GM12891 (cell line): ENCODE results near the gene DNAJC11.

Experiments used
- PAX5 ChIP-seq: IDR thresholded peaks from 2 replicates; pipeline ENCODE4 v1.6.1; 2011; ENCODE audit warnings: low read length, moderate library complexity, mild to moderate bottlenecking; ENCODE audit not compliant: insufficient read depth, severe bottlenecking
- POLR2A ChIP-seq: IDR thresholded peaks from 2 replicates; pipeline ENCODE4 v1.6.1; 2011; ENCODE audit warnings: low read depth, low read length, control low read depth
- POLR2AphosphoS5 ChIP-seq: IDR thresholded peaks from 2 replicates; pipeline ENCODE4 v1.6.1; 2011; ENCODE audit warnings: low read depth, low read length, control low read depth
- SPI1 ChIP-seq: IDR thresholded peaks from 2 replicates; pipeline ENCODE4 v1.6.1; 2011; ENCODE audit warnings: low read depth, low read length, control low read depth
- TAF1 ChIP-seq: IDR thresholded peaks from 2 replicates; pipeline ENCODE4 v1.6.1; 2011; ENCODE audit warnings: low read depth, low read length, control low read depth

DNA sequence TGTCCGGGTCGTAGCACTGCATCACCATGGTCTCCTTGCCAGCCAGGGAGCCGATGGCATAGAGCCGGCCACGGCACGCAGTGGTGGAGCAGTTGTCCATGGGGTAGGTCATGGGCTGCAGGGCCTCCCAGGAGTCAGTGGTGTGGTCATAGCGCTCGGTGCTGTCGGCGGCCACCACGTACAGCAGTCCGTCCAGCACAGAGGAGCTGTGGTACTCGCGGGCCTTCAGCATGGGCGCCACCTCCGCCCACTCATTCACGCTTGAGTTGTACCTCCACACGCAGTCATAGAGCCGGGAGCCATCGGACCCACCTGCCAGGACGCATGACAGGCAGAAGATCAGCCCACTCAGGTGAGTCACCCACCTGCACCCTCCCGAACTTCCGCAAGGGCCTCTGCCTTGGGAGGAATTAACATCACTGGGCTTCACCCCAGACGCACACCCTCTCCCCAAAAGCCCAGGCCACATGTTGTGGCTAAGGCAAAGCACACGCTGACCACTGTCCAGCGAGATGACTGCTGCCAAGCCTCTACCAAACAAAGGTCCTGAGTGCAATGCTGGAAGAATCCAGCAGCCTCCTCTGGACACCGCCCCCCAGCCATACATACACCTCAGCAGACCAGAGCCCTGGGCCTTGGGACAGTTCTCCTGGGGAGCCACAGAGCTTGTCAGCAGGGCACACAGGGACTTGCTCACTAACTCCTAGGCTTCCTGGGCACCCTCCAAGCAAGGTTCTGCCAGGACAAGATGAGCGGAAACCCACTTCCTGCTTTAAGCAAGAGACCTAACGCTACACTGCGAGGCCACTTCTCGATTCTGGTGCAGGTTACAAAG is 102.3 kb downstream of the DNAJC11 start:
- TF ChIP-seq POLR2A: no peak
- TF ChIP-seq POLR2AphosphoS5: no peak
- TF ChIP-seq TAF1: no peak
- TF ChIP-seq PAX5: no peak
- peak; percentile 73 for TF ChIP-seq SPI1
